ENCODE data around the gene PACSIN3. TPM values are rescaled to one million over a fixed set of nuclear protein-coding genes. Genes with fewer than 3 reads are reported as not detected.

PACSIN3 gene
- total RNA-seq, result 59.4 TPM

GRCh38 chr11:47186076-47186699, at the start of gene PACSIN3:
Gene PACSIN3 (minus strand): TSS chr11:47186434. CDS start chr11:47182727, 3,707 bp downstream.
- Histone ChIP-seq H3K4me3 (peak within 1 kb of the TSS; percentile 64 to 79), H3K27ac (peak within 1 kb of the TSS; percentile 93), H3K4me1 (peaks cover 34% of the 10 kb centered on the region), H3K9me3 (no peaks in the 10 kb centered on the region), H3K36me3 (no peaks in the 10 kb centered on the region), H3K27me3 (no peaks in the 10 kb centered on the region)
- DNase-seq (ENCODE audit: extremely low spot score in 2 of 2), result no peak
- intact Hi-C loops (cut with DNase I), result no loop called here
- TF ChIP-seq POLR2AphosphoS5 (IDR thresholded peaks at IDR 0.05; ENCODE audit: insufficient read depth in 1 of 2, low read depth in 1 of 2) (no peak), POLR2A (IDR thresholded peaks at IDR 0.05) (peak in 1 of 2 donors; percentile 31), CTCF (IDR thresholded peaks at IDR 0.05) (no peak)

GRCh38 chr11:47235163-47235562, 48.9 kb upstream of the PACSIN3 start:
- intact Hi-C loops (cut with DNase I), result no loop called here
- Histone ChIP-seq H3K4me1 (no peaks in the 10 kb centered on the region), H3K4me3 (no peak overlapping the region), H3K27me3 (no peaks in the 10 kb centered on the region), H3K36me3 (peaks cover 0 to 48% of the 10 kb centered on the region in 2 donors), H3K9me3 (no peaks in the 10 kb centered on the region), H3K27ac (no peak overlapping the region)
- TF ChIP-seq POLR2A (IDR thresholded peaks at IDR 0.05) (no peak), POLR2AphosphoS5 (IDR thresholded peaks at IDR 0.05; ENCODE audit: insufficient read depth in 1 of 2, low read depth in 1 of 2) (no peak), CTCF (IDR thresholded peaks at IDR 0.05) (no peak)
- no peak for DNase-seq (ENCODE audit: extremely low spot score in 2 of 2)

GRCh38 chr11:47234669-47235100, 48.5 kb upstream of the PACSIN3 start:
- Histone ChIP-seq H3K27me3 (no peaks in the 10 kb centered on the region), H3K4me3 (no peak overlapping the region), H3K4me1 (no peaks in the 10 kb centered on the region), H3K36me3 (peaks cover 0 to 44% of the 10 kb centered on the region in 2 donors), H3K27ac (no peak overlapping the region), H3K9me3 (no peaks in the 10 kb centered on the region)
- no peak for TF ChIP-seq CTCF (IDR thresholded peaks at IDR 0.05)
- TF ChIP-seq POLR2AphosphoS5 (IDR thresholded peaks at IDR 0.05; ENCODE audit: insufficient read depth in 1 of 2, low read depth in 1 of 2), result no peak
- TF ChIP-seq POLR2A (IDR thresholded peaks at IDR 0.05), result no peak
- no peak for DNase-seq (ENCODE audit: extremely low spot score in 2 of 2)
- intact Hi-C loops (cut with DNase I), result no loop called here

GRCh38 chr11:47233989-47234668, 47.9 kb upstream of the PACSIN3 start:
- Histone ChIP-seq H3K36me3 (peaks cover 0 to 39% of the 10 kb centered on the region in 2 donors), H3K9me3 (no peaks in the 10 kb centered on the region), H3K27me3 (no peaks in the 10 kb centered on the region), H3K4me1 (no peaks in the 10 kb centered on the region), H3K4me3 (no peak overlapping the region), H3K27ac (no peak overlapping the region)
- TF ChIP-seq POLR2A (IDR thresholded peaks at IDR 0.05), result no peak
- TF ChIP-seq POLR2AphosphoS5 (IDR thresholded peaks at IDR 0.05; ENCODE audit: insufficient read depth in 1 of 2, low read depth in 1 of 2), result no peak
- TF ChIP-seq CTCF (IDR thresholded peaks at IDR 0.05), result peak in 1 of 3 experiments; percentile 11
- intact Hi-C loops (cut with DNase I), result no loop called here
- DNase-seq (ENCODE audit: extremely low spot score in 2 of 2), result no peak

- Histone ChIP-seq H3K27ac (no peak overlapping the region), H3K4me3 (no peak overlapping the region), H3K4me1 (no peaks in the 10 kb centered on the region), H3K27me3 (no peaks in the 10 kb centered on the region), H3K36me3 (peaks cover 0 to 31% of the 10 kb centered on the region in 2 donors), H3K9me3 (no peaks in the 10 kb centered on the region)
- TF ChIP-seq CTCF (IDR thresholded peaks at IDR 0.05) (no peak), POLR2A (IDR thresholded peaks at IDR 0.05) (no peak), POLR2AphosphoS5 (IDR thresholded peaks at IDR 0.05; ENCODE audit: insufficient read depth in 1 of 2, low read depth in 1 of 2) (no peak)
- DNase-seq (ENCODE audit: extremely low spot score in 2 of 2), result no peak
- intact Hi-C loops (cut with DNase I), result no loop called here
Measured at GRCh38 chr11:47233051-47233450, 46.8 kb upstream of the PACSIN3 start.

All from vagina (tissue), 2 donors.